Osteoblast (primary cell): ENCODE results near the gene MYOD1. TPM values are rescaled to one million over a fixed set of nuclear protein-coding genes. Genes with fewer than 3 reads are reported as not detected.

Experiments used
- DNase-seq: peaks from one replicate; pipeline ENCODE4 v3.0.0; 2011; ENCODE audit warnings: low spot score, mixed read lengths; ENCODE audit not compliant: insufficient read length; ENCODE audit errors: missing footprints
- H2AFZ ChIP-seq: 2 replicates; pipeline ENCODE4 v1.6.0; 2011; ENCODE audit warnings: mild to moderate bottlenecking, low read length
- H3K27ac ChIP-seq: 2 replicates; pipeline ENCODE4 v1.5.1; 2011; ENCODE audit warnings: mild to moderate bottlenecking, low read depth, low read length, moderate library complexity
- H3K27me3 ChIP-seq: 2 replicates; pipeline ENCODE4 v1.6.0; 2012; ENCODE audit warnings: mild to moderate bottlenecking, control low read depth, inconsistent platforms, low read length, moderate library complexity; ENCODE audit not compliant: insufficient read depth
- H3K36me3 ChIP-seq: 2 replicates; pipeline ENCODE4 v1.5.1; 2011; ENCODE audit warnings: mild to moderate bottlenecking, low read length, control low read depth, moderate library complexity; ENCODE audit not compliant: insufficient read depth
- H3K4me1 ChIP-seq: 2 replicates; pipeline ENCODE4 v1.5.1; 2011; ENCODE audit warnings: mild to moderate bottlenecking, low read length, control low read depth, moderate library complexity; ENCODE audit not compliant: insufficient read depth
- H3K4me2 ChIP-seq: 2 replicates; pipeline ENCODE4 v1.6.0; 2011; ENCODE audit warnings: mild to moderate bottlenecking, low read length; ENCODE audit not compliant: insufficient read depth
- H3K4me3 ChIP-seq: fragments of 200-600 bp; sonication (generic); 3 replicates; pipeline ENCODE4 v1.5.1; 2012; ENCODE audit warnings: mild to moderate bottlenecking, low read length, inconsistent platforms; ENCODE audit not compliant: insufficient read depth
- H3K79me2 ChIP-seq: 2 replicates; pipeline ENCODE4 v1.6.0; 2012; ENCODE audit warnings: mild to moderate bottlenecking, low read length, control low read depth, inconsistent platforms; ENCODE audit not compliant: insufficient read depth
- H3K9me3 ChIP-seq: 2 replicates; pipeline ENCODE4 v1.5.1; 2011; ENCODE audit warnings: low read depth, low read length, control low read depth
- H4K20me1 ChIP-seq: 2 replicates; pipeline ENCODE4 v1.6.0; 2012; ENCODE audit warnings: mild to moderate bottlenecking, low read length, control low read depth; ENCODE audit not compliant: insufficient read depth
- CTCF ChIP-seq: IDR thresholded peaks from 2 replicates; pipeline ENCODE4 v1.5.1; 2011; ENCODE audit warnings: mild to moderate bottlenecking, low read depth, low read length, moderate library complexity; ENCODE audit errors: extremely low read depth
- total RNA-seq: library from RNA; depleted of rRNA; stranded (reverse); fragments of >200 nt; gene quantifications from 2 replicates; pipeline ENCODE4 v1.2.3, GENCODE V29; 2012

MYOD1 gene
- total RNA-seq, 1 donor: not detected

- Histone ChIP-seq H4K20me1 (no peaks in the 10 kb centered on the region), H3K4me2 (no peak overlapping the region), H2AFZ (no peak overlapping the region), H3K36me3 (no peaks in the 10 kb centered on the region), H3K9me3 (no peaks in the 10 kb centered on the region), H3K27ac (no peak overlapping the region), H3K4me3 (no peak overlapping the region), H3K79me2 (no peaks in the 10 kb centered on the region), H3K27me3 (peaks cover 66% of the 10 kb centered on the region), H3K4me1 (no peaks in the 10 kb centered on the region)
- no peak for TF ChIP-seq CTCF
- peak; percentile 27 for DNase-seq
These were observed 5.0 kb upstream of the MYOD1 start for GRCh38 chr11:17714356-17714854.

GRCh38 chr11:17714870-17715269 lies 4.5 kb upstream of the MYOD1 start:
- Histone ChIP-seq H3K36me3 (no peaks in the 10 kb centered on the region), H3K4me3 (no peak overlapping the region), H2AFZ (no peak overlapping the region), H4K20me1 (no peaks in the 10 kb centered on the region), H3K79me2 (no peaks in the 10 kb centered on the region), H3K4me2 (no peak overlapping the region), H3K4me1 (no peaks in the 10 kb centered on the region), H3K27ac (no peak overlapping the region), H3K9me3 (no peaks in the 10 kb centered on the region), H3K27me3 (peaks cover 70% of the 10 kb centered on the region)
- DNase-seq: peak; percentile 70
- no peak for TF ChIP-seq CTCF

- no peak for DNase-seq
- H3K4me2 ChIP-seq: no peak overlapping the region
- no peaks in the 10 kb centered on the region for H3K4me1 ChIP-seq
- H3K79me2 ChIP-seq: no peaks in the 10 kb centered on the region
- no peaks in the 10 kb centered on the region for H3K9me3 ChIP-seq
- H2AFZ ChIP-seq: no peak overlapping the region
- peaks cover 80% of the 10 kb centered on the region for H3K27me3 ChIP-seq
- TF ChIP-seq CTCF: no peak
- no peak overlapping the region for H3K4me3 ChIP-seq
- H3K36me3 ChIP-seq: no peaks in the 10 kb centered on the region
- H4K20me1 ChIP-seq: no peaks in the 10 kb centered on the region
- H3K27ac ChIP-seq: no peak overlapping the region
These were observed 2.6 kb upstream of the MYOD1 start for GRCh38 chr11:17716807-17717206.

- H3K79me2 ChIP-seq: no peaks in the 10 kb centered on the region
- no peak overlapping the region for H3K27ac ChIP-seq
- DNase-seq: peak; percentile 39
- no peaks in the 10 kb centered on the region for H4K20me1 ChIP-seq
- no peaks in the 10 kb centered on the region for H3K9me3 ChIP-seq
- H3K4me1 ChIP-seq: no peaks in the 10 kb centered on the region
- TF ChIP-seq CTCF: no peak
- H3K36me3 ChIP-seq: no peaks in the 10 kb centered on the region
- no peak overlapping the region for H3K4me2 ChIP-seq
- no peak overlapping the region for H2AFZ ChIP-seq
- peaks cover 83% of the 10 kb centered on the region for H3K27me3 ChIP-seq
- H3K4me3 ChIP-seq: no peak overlapping the region
These were observed 1.4 kb upstream of the MYOD1 start for GRCh38 chr11:17718015-17718414.
